Thyroid gland (tissue), 4 donors: ENCODE measurements around the gene ZNF587. TPM values are rescaled to one million over a fixed set of nuclear protein-coding genes. Genes with fewer than 3 reads are reported as not detected.
"Not testable (repeated sequence)": the region's sequence is repeated elsewhere in the genome, so short reads cannot be mapped to it uniquely, and the experiment has no call there.

ENCODE experiments used
- DNase-seq, 2 donors: peaks; one replicate each; pipeline ENCODE4 v3.0.0-alpha.2; 2019
- H3K27ac ChIP-seq, 3 donors: fragments of 200-600 bp; sonication (generic); 1 replicate in 2 of 3; 2 replicates in 1 of 3; pipeline ENCODE4 v1.5.1; 2016 to 2019; ENCODE audit warnings: mild to moderate bottlenecking in 1 of 3, moderate library complexity in 1 of 3
- H3K27me3 ChIP-seq: fragments of 200-600 bp; sonication (generic); one replicate; pipeline ENCODE4 v1.5.1; 2019
- H3K36me3 ChIP-seq, 2 donors: fragments of 200-600 bp; sonication (generic); one replicate each; pipeline ENCODE4 v1.5.1; 2016 to 2019
- H3K4me1 ChIP-seq, 2 donors: fragments of 200-600 bp; sonication (generic); one replicate each; pipeline ENCODE4 v1.5.1; 2017 to 2019
- H3K4me3 ChIP-seq, 3 donors: fragments of 200-600 bp; sonication (generic); replicated peaks in 1 of 3; 1 replicate in 2 of 3; 2 replicates in 1 of 3; pipeline ENCODE4 v1.5.1; 2016; ENCODE audit warnings: mild to moderate bottlenecking in 1 of 3
- H3K9me3 ChIP-seq: fragments of 200-600 bp; sonication (generic); one replicate; pipeline ENCODE4 v1.5.1; 2017
- POLR2A ChIP-seq, 2 donors: fragments of 450-650 bp; IDR thresholded peaks; one replicate each; pipeline ENCODE4 v1.6.1; 2017; ENCODE audit warnings: antibody characterized with exemption in 2 of 2, mild to moderate bottlenecking in 2 of 2, moderate library complexity in 1 of 2
- WGBS, 2 donors: methylation state at CpG; one replicate each; pipeline ENCODE4 v1.1.5; 2017; 5-methylcytosine and 5-hydroxymethylcytosine counted together
- intact Hi-C: fragments of 100-400 bp; cut with DNase I; formaldehyde crosslinking; loops from one replicate; pipeline ENCODE4 v1.15.1; 2023
- total RNA-seq, 4 donors: library from RNA; depleted of rRNA; stranded (reverse); fragments of >200 nt; gene quantifications; one replicate each; pipeline ENCODE4 v1.2.3, GENCODE V29; 2016
- TF ChIP-seq, protein P1 (sequence below), 6 experiments: fragments of 200-600 bp in 3 of 6; fragments of 450-650 bp in 3 of 6; sonication (generic) in 3 of 6; IDR thresholded peaks; one replicate each; pipeline ENCODE4 v1.5.1; 2016 to 2019; ENCODE audit warnings: antibody characterized with exemption in 6 of 6, mild to moderate bottlenecking in 2 of 6, inconsistent platforms in 1 of 6, moderate library complexity in 1 of 6

Gene ZNF587
- total RNA-seq, 4 donors from 2014 or later = 15.9 to 36.5 (median 24.4) TPM

DNA sequence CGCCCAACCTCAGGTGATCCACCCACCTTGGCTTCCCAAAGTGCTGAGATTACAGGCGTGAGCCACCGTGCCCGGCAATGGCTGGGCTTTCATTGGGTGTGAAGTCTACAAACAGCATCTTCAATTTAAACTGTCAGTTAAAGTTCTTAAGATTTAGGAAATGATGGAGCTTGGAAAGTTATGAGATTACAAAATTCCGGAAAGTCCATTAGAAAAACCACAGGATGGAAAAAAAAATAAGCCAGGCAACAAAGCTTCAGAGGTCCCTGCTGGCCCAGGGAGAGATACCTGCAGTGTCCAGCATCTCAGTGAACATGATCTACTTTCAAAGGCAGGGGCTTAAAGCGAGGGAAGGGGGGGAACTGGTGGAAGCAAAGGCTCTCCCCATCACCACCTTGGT is 24.1 kb upstream of the ZNF587 start:
- no peak overlapping the region for H3K27ac ChIP-seq
- DNase-seq = no peak
- H3K36me3 ChIP-seq = no peaks in the 10 kb centered on the region
- no peaks in the 10 kb centered on the region for H3K27me3 ChIP-seq
- H3K9me3 ChIP-seq = no peaks in the 10 kb centered on the region
- TF ChIP-seq, protein P1, sequence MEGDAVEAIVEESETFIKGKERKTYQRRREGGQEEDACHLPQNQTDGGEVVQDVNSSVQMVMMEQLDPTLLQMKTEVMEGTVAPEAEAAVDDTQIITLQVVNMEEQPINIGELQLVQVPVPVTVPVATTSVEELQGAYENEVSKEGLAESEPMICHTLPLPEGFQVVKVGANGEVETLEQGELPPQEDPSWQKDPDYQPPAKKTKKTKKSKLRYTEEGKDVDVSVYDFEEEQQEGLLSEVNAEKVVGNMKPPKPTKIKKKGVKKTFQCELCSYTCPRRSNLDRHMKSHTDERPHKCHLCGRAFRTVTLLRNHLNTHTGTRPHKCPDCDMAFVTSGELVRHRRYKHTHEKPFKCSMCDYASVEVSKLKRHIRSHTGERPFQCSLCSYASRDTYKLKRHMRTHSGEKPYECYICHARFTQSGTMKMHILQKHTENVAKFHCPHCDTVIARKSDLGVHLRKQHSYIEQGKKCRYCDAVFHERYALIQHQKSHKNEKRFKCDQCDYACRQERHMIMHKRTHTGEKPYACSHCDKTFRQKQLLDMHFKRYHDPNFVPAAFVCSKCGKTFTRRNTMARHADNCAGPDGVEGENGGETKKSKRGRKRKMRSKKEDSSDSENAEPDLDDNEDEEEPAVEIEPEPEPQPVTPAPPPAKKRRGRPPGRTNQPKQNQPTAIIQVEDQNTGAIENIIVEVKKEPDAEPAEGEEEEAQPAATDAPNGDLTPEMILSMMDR (IDR thresholded peaks at IDR 0.05) = no peak
- H3K4me3 ChIP-seq = no peak overlapping the region
- intact Hi-C loops = no loop called here
- WGBS, 2 donors = 96 to 98% methylated on average over 6 of the region's 6 CpGs
- peaks cover 0 to 8% of the 10 kb centered on the region in 2 donors for H3K4me1 ChIP-seq

DNA sequence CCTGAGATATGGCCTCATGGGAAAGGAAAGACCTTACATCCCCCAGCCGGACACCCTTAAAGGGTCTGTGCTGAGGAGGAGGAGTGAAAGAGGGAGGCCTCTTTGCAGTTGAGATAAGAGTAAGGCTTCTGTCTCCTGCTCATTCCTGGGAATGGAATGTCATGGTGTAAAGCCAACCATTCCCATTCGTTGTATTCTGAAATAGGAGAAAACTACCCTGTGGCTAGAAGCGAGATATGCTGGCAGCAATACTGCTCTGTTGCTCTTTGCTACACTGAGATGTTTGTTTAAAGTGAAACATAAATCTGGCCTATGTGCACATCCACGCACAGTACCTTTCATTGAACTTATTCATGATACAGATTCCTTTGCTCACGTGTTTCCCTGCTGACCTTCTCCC is 20.3 kb upstream of the ZNF587 start:
- no peaks in the 10 kb centered on the region for H3K36me3 ChIP-seq
- H3K4me1 ChIP-seq = peaks cover 4 to 10% of the 10 kb centered on the region in 2 donors
- no peak overlapping the region for H3K4me3 ChIP-seq
- no peaks in the 10 kb centered on the region for H3K9me3 ChIP-seq
- TF ChIP-seq, protein P1 (IDR thresholded peaks at IDR 0.05) = no peak
- TF ChIP-seq POLR2A (IDR thresholded peaks at IDR 0.05) = no peak
- no peaks in the 10 kb centered on the region for H3K27me3 ChIP-seq
- DNase-seq = no peak
- intact Hi-C loops = no loop called here
- H3K27ac ChIP-seq = no peak overlapping the region
- WGBS, 2 donors = 81 to 82% methylated on average over 5 of the region's 5 CpGs

DNA sequence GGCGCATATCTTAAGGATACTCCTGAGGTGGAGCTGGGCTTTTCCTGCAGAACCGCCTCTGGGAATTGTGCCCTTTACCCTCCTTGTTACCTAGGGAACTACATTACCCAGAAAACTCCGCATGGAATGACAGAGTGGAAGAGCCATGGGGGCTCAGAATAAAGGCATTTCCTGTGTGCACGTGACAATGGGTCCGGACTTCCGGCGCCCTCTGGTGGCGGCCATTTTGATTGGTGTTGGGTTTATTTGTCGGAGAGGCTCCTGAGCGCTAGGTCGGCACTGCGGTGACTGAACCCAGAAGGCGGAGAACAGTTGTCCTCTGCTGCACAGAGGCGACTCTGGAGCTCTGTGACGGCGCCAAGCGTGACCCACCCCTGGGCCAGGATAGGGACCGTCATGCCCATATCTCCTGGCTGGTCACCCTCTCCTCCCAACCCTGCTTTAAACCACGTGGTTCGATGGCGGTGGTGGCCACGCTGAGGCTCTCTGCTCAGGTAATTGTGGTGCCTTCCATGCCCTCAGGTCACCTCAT is 19.5 kb upstream of the ZNF587 start, which contains the start of gene ZNF587B:
Gene ZNF587B, plus strand, starts transcription at position 229 of the 532 bp plus-strand sequence. Its CDS starts 230 bp downstream, at position 459.
- Histone ChIP-seq H3K27ac (peak within 1 kb of the TSS; percentile 43 to 69 (median 60)), H3K27me3 (no peaks in the 10 kb centered on the region), H3K4me1 (peaks cover 4 to 10% of the 10 kb centered on the region in 2 donors), H3K9me3 (no peaks in the 10 kb centered on the region), H3K4me3 (peak within 1 kb of the TSS; percentile 27 to 65 (median 56)), H3K36me3 (no peaks in the 10 kb centered on the region)
- intact Hi-C loops = no loop called here
- 13 to 24% methylated on average over 20 to 21 of the region's 22 CpGs for WGBS, 2 donors
- peak in 1 of 2 donors; percentile 40 for TF ChIP-seq POLR2A (IDR thresholded peaks at IDR 0.05)
- TF ChIP-seq, protein P1 (IDR thresholded peaks at IDR 0.05) = peak in 4 of 6 experiments; percentile 33 to 52 (median 40)
- DNase-seq = peak; percentile 85

DNA sequence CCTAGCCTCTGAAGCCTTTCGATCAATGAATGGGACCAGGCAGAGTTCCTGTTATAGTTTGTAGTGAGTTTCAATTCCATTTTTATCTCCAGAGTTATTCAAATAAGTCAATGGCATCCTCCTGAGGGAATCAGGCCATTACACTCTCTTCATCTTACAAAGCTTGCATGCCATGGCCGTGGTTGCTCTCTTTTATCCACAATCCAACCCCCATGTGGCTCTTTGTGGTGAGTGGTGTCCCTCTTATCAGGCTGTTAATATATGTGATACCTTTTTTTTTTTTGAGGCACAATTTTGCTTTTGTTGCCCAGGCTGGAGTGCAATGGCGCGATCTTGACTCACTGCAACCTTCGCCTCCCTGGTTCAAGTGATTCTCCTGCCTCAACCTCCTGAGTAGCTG is 12.7 kb upstream of the ZNF587 start:
- H3K9me3 ChIP-seq, H3K4me1 ChIP-seq, H3K27ac ChIP-seq, H3K27me3 ChIP-seq, DNase-seq, H3K36me3 ChIP-seq, intact Hi-C loops, H3K4me3 ChIP-seq: not testable (repeated sequence)
- 94 to 95% methylated on average over 5 of the region's 5 CpGs for WGBS, 2 donors

DNA sequence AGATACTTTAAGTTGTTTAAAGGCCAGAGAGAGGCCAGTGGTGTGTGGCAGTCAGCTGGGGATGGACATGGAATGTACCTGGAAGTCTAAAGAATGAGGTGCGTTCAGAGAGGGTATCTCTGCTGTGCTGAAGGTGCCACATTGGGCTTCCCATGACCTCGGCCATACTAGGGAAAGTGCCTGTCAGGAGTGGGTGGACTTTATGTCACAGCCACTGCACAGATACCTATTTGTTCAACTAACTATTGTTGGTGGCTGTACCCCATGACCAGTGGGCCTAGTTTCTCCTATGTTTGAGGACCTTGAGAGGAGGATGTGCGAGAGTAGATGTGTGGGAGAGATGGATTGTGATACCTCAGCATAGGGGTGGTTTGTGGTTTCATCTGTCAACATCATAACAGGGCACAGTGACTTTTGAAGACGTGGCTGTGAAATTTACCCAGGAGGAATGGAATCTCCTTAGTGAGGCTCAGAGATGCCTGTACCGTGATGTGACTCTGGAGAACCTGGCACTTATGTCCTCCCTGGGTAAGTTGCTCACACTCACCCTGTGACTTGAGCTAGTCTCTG is 11.0 kb upstream of the ZNF587 start:
- H3K9me3 ChIP-seq, H3K4me1 ChIP-seq, H3K36me3 ChIP-seq, H3K27ac ChIP-seq, DNase-seq, intact Hi-C loops, H3K27me3 ChIP-seq, H3K4me3 ChIP-seq: not testable (repeated sequence)
- WGBS, 2 donors = 93 to 95% methylated on average over 5 of the region's 5 CpGs

DNA sequence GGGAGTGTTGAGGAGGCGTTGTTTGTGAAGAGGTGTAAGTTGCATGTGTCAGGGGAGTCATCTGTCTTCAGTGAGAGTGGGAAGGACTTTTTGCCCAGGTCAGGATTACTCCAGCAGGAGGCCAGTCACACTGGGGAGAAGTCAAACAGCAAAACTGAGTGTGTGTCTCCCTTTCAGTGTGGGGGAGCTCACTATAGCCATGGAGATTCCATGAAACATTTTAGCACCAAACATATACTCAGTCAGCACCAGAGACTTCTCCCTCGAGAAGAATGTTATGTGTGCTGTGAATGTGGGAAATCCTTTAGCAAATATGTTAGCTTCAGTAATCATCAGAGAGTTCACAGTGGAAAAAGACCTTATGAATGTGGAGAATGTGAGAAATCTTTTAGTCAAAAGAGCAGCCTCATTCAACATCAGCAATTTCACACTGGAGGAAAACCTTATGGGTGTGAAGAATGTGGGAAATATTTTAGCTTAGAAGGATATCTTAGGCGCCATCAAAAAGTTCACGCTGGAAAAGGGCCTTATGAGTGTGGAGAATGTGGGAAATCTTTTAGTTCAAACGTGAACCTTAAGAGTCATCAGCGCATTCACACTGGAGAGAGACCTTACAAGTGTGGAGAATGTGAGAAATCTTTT is 8.4 kb upstream of the ZNF587 start:
- 78 to 82% methylated on average over 6 of the region's 6 CpGs for WGBS, 2 donors
- H3K36me3 ChIP-seq = no peaks in the 10 kb centered on the region
- no peak for TF ChIP-seq POLR2A (IDR thresholded peaks at IDR 0.05)
- TF ChIP-seq, protein P1 (IDR thresholded peaks at IDR 0.05) = no peak
- no peaks in the 10 kb centered on the region for H3K27me3 ChIP-seq
- DNase-seq = no peak
- H3K27ac ChIP-seq = no peak overlapping the region
- no peaks in the 10 kb centered on the region for H3K9me3 ChIP-seq
- no peaks in the 10 kb centered on the region for H3K4me1 ChIP-seq
- intact Hi-C loops = no loop called here
- H3K4me3 ChIP-seq = no peak overlapping the region

DNA sequence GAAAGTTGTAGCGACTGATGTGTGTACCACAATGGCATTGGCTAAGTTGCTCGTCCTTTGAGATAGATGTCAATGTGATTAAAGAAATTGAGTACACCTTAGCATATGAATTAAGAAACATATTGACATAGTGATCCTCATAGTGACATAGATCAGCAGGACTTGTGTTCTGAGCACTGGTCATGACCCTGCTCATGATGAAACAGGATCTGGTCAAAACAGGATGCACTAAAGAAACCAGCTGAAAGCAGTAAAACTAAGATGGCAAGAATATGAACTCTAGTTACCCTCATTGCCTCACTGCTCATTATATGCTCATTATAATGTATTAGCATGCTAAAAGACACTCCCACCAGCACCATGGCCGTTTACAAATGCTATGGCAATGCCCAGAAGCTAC is 2.5 kb upstream of the ZNF587 start:
- 73 to 87% methylated on average over 3 of the region's 3 CpGs for WGBS, 2 donors
- H3K9me3 ChIP-seq, DNase-seq, H3K27me3 ChIP-seq, H3K27ac ChIP-seq, intact Hi-C loops, H3K36me3 ChIP-seq, H3K4me3 ChIP-seq: not testable (repeated sequence)
- H3K4me1 ChIP-seq = peaks cover 14 to 15% of the 10 kb centered on the region in 2 donors

DNA sequence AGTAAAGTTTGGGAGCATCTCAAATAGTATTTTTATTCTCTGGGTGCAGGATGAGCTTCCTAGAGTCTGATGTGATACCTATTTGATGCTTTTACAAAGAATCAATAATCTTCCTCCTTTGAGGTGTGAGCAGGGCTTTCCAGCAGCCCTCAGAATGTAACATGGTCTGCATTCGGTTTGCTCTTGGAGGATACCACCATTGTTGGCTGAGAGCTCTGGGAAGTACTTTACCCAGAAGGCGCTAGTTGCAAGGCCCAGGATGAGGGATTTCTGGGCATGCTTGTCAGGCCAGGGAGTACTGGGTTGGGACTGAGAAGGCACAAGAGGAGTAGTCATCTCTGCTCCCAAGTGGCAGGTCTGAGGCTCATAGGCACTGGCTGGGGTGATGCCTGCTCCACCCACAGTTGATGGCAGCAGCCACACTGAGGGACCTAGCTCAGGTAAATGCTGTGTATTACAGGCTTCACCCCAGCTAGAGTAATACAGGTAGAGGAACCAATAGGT is 445 bp upstream of the ZNF587 start:
- DNase-seq, H3K27ac ChIP-seq, H3K4me3 ChIP-seq, intact Hi-C loops, H3K9me3 ChIP-seq, H3K27me3 ChIP-seq, H3K36me3 ChIP-seq: not testable (repeated sequence)
- WGBS, 2 donors = 86 to 95% methylated on average over 1 to 2 of the region's 2 CpGs
- peaks cover 14 to 15% of the 10 kb centered on the region in 2 donors for H3K4me1 ChIP-seq
